Stimulated activated CD4-positive, alpha-beta T cell treated with anti-CD3 and anti-CD28 coated beads, Interleukin-1b, Interleukin-23, amount 100 ng/mL, for 24 hours (primary cell): ENCODE data around the gene PIK3R2.
"Not testable (repeated sequence)": the region's sequence is repeated elsewhere in the genome, so short reads cannot be mapped to it uniquely, and the experiment has no call there.

ENCODE experiments used
- DNase-seq, 4 experiments: peaks; one replicate each; pipeline ENCODE4 v3.0.0-alpha.2; 2020; ENCODE audit warnings: low read depth in 4 of 4, low spot score in 1 of 4

The PIK3R2 gene

DNA sequence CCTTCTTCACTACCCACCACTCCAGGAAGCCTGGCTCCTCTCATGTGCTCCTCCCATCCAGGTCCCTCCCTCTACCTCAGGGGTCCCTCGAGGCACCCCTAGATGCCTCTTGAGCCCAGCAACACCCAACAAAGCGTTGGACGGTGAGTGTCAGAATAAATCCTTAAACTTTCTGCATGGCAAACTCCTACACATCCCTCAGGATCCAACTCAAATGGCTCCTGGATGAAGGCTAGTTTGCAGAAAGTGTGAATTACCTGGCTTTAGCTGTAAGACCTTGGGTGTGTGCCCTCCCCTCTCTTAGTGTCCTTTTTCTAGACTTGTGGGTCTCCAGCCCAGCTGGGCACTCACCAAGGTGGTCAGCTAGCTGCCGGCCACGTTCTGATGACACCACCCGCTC lies 45.4 kb downstream of the PIK3R2 start:
- no peak for DNase-seq

DNA sequence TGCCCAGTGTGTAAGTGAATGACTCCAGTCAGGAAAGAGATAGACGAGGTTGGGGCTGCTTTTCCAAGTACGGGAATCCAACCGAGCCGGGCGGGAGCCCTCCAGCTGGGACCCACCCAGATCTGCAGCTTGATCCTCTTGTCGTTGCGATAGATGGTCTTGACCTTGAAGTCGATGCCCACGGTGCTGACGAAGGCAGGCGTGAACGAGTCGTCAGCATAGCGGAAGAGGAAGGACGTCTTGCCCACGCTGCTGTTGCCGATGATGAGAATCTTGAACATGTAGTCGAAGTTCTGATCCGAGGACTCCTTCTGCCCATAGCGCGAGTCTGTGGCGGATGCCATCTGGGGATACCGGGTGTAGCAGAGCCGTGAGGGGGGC lies 49.4 kb downstream of the PIK3R2 start:
- no peak for DNase-seq

DNA sequence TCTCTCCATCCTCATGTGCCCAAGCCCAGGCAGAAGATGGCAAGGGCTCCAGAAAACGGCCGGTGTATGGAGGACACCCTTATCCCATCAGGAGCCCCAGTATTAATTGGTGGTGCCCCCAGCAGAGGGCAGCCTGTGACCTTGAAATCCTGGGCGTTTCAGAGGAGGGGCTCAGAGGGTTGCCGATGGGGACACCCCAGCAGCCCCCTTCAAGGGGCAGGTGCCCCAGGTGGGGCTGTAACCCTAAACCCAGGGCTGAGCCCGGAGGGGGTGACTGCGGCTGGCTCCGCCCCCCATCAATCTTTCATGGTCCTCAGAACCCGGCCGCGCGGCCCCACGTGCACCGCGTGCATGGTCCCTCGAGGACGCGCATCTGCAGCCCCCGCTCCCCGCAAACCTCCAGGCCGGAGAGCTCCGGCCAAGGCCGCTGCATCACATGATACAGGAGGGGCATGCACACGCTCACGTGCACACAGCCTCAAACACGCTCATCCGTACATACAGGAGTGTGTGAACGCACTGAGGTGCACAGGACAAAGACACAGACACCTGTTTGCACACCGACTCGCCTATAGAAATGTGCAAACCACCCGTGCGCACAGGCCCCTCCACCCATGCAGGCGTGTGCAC lies 49.9 kb downstream of the PIK3R2 start:
- DNase-seq = no peak

DNA sequence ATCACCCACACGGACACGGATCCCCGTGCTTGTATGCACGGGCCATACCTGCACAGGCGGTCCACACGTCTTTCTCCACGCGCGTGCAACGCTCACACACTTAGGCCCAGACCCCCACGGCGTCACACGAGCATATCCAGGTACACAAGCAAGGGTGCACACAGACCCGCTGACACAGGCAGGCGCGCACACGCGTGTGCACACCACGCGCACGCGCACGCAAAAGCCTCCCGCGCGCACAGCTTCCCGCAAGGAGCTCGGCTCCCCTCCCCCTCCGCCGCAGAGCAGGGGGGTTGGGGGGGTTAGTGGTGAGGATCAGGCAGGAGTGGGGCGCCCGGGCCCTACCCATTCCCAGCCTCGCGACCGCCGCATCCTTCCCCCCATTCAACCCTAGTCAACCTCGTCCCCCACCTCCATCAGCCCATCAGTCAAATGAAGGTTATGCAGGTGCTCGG lies 50.5 kb downstream of the PIK3R2 start:
- peak in 1 of 4 experiments; percentile 37 for DNase-seq

DNA sequence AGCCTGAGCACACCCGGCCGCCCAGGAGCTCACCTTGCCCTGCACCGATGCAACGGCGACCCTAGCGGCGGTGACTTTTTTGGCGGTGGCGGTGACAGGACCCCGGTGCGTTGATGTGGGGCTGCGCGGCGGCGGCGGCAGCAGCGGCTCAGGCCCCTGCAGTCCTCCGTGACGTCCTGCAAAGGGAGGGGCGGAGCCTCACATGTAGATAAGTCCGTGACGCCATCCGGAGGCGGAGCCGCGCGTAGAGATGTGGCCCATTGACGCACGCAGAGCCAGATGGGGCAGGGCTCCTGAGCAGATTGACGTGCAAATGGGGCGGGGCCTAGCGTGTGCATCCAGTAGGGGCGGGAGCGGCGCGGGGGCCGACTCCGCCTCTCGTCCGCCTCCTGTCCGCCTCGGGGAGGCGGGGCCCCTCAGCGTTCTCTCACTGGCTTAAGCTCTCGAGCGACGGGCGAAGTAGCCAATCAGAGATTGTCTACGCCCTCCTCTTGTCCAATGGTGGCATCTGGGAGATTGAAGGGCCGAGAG lies 51.0 kb downstream of the PIK3R2 start, which contains the start of gene RAB3A:
Gene RAB3A, minus strand, starts transcription at position 180 of the 531 bp plus-strand sequence. CDS start 1,302 bp downstream, outside the sequence.
- peak; percentile 97 to 100 (median 98) for DNase-seq

DNA sequence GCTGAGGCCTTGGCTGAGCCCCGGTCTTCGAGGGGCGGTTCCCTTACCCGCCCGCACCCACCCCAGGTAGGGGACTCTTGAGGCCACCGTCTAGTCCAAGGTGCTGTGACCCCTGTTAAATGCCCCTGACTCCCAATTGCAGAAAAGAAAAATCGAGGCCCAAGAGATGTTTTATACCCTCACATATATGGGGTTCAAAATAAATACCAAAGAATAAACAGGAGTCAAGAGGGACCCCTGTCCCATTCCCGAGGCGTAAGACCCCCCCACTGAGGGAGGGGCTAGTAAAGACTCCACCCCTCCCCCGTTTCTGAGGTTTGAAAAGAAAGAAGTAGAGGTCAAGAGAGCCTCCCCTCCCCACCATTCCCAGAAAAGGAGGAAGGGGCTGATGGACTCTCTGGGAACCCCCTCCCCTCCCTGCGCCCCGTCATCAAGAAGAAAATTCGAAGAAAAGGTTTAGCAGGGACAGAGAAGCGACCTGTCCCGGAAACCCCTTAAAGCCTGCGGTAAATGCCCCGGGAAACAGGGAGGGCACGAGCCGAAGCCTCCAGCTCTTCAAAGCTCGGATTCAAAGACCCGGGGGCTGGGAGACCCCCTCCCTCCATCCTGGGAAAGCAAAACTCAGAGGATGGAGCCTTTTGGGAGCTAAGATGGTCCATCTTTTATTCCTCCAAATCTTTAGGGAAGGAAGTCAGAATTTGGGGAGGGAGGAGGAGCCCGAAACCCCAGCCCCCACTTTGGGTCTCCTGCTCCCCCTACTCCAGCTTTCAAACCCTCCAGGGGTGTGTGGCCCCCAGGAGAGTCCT lies 51.6 kb downstream of the PIK3R2 start:
- DNase-seq = no peak

DNA sequence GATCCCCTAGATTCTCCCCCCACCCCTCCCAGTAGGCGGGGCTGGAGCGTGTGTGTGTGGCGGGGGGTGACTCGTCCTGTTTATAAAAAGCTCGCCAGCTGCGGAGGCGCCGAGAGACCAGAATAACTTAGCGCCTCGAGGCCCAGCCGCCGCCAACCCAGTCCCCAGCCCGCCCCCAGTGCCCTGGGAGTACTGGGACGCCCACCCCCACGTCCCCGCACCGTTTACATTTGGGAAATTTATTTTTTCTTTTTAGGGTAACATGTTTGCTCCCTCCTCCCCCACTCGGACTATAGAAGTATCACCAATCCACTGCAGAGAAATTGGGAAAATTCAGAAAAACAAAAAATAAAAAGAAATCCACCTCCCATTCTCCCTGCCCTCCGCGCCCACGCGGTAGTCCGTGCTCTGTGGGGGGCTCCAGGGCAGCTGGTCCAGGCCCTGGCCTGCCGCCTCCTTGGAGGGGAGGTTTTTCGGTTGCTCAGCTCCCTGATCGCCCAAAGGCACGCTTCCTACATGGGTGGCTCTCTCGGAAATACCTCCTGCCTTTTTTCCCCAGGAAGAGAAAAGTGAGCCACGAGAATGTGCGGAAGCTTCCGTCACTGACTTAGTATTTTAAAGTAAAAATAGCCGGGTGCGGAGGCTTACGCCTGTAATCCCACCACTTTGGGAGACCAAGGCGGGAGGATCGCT lies 52.4 kb downstream of the PIK3R2 start:
- no peak for DNase-seq

DNA sequence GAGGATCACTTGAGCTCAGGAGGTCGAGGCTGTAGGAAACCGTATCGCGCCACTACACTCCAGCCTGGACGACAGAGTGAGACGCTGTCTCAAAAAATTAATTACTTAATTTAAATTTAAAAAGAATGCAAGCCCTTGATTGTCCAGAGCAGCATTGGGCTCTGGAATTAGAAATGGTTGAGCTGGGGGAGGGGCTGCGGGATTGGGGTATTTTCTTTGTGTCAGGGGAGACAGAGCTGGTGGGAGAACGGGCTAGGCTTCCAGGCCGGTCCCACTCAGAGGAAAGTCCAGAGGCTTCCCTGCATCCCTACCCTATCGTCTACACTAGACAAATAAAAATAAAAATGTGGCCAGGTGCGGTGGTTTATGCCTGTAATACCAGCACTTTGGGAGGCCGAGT lies 53.1 kb downstream of the PIK3R2 start:
- DNase-seq = no peak

DNA sequence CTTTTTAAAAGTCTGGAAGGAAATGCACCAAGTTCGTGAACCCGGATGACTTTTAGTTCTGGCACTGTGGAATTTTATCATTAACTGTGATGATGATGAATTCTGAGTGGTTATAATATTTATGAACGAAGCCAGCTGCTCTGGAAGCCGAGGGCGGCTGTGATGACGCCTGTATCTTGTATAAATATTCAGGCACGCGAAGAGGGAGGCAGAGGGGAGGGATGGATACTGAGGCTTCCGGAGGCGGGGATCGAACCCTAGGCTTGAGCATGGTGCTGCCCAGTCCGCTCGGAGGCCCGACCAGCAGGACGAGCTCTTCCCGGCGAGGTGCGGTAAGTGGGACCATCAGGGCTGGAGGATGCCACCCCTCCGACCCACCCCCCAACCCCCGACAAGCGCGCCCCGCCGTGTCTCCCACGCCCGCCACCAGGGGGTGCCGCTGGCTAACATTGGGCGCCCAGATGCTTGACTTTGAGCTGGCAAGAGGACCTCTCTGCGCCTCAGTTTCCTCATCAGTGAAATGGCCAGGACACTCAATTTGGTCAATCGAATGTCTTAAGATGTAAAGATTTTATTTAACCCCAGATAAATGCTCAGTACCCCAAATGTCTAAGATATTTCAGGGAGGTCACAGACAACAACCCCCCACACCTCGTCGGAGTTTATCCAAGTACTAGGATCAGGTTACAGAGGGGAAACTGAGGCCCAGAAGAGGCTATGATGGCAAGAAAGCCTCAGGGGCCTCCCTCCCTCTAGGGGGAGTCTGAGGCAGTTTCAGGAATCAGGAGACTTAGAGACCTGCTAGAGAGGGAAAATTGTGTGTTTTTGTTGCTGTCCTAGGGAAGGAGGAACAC lies 55.4 kb downstream of the PIK3R2 start:
- no peak for DNase-seq

DNA sequence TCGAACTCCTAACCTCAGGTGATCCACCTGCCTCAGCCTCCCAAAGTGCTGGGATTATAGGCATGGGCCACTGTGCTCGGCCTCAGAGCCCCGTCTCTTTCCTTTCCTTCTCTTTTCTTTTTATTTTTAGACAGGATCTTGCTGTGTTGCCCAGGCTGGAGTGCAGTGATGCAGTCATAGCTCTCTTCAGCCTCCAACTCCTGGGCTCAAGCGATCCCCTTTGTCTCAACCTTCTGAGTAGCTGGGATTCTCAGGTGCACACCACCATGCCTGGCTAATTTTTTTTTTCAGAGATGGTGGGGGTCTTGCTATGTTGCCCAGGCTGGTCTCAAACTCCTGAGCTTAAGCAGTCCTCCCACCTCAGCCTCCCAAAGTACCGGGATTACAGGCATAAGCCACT lies 56.9 kb downstream of the PIK3R2 start:
- DNase-seq = not testable (repeated sequence)

DNA sequence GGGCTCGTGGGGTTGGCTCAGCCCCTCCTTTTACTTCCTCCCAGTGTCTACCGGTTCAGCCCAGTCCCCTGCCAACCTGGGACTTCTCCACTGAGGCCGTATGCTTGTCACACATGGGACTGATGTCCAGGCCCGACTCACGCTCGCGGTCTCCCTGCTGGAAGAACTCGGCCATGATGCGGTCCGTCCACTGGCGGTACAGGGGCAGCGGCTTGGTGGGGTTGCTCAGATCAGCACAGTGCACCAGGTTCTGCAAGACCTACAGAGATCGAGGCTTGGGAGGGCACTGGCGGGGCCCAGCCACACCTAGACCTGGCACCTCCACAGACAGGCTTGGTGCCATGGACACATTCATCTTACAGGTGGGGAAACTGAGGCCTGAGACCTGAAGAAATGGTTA lies 58.7 kb downstream of the PIK3R2 start:
- no peak for DNase-seq

DNA sequence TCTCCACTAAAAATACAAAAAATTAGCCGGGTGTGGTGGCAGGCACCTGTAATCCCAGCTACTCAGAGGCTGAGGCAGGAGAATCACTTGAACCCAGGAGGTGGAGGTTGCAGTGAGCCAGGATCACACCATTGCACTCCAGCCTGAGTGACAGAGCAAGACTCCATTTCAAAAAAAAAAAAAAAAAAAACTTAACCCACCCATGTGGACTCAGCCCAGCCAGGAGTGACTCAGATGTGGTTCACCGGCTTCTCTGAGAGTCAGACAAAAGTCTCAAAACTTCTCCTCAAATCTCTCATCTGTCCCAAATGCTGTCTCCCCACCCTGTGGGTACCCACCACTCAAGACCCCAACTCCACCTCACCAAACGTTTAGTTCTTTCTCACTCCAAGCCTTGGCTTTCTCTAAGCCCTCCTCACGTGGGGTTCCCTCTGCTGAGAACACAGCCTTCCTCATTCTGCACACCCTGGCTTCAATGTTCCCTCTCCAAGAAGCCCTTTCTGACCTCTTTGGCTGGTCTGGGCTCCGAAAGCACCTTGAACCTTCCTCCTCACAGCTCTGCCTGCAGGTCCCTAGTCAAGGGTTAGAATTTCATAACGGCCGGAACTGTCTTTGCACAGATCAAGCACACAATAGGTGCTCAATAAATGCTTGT lies 61.9 kb downstream of the PIK3R2 start:
- DNase-seq = no peak

DNA sequence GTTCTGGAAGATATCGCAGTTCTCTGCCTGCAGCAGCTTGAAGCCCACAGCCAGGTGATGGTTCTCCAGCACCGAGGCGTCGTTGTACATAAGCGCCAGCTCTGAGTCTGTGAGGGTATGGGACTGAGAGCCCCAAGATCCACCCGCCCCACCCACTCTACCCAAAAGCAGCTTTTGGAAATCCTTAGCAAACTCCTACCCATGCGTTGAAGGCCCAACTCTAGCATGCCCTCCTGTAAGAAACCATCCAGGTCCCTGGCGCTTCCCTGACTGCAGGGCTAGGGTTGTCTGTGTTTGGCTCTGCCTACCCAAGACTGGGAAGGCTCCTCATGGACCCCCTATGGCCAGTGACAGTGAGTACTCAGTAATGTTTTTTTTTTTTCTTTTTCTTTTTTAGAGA lies 63.8 kb downstream of the PIK3R2 start:
- DNase-seq = no peak

DNA sequence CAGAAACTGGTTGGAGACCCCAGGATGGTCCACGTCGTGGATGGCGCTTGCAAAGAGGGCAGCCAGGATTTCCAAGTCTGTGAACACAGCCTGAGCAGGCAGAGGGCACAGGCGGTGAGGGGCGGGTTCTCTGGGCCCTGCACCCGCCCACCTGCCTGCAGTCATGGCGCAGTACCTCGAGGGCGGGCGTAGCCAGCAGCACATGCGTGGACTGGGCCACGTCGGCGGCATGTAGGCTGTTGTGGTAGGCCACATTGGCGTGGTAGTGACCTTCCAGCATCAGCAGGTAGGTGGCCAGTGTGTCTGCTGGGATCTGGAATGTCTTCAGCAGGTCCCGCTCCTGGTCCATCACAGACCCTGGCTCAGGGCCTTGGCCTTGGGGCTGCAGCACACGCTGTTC lies 65.2 kb downstream of the PIK3R2 start:
- no peak for DNase-seq

DNA sequence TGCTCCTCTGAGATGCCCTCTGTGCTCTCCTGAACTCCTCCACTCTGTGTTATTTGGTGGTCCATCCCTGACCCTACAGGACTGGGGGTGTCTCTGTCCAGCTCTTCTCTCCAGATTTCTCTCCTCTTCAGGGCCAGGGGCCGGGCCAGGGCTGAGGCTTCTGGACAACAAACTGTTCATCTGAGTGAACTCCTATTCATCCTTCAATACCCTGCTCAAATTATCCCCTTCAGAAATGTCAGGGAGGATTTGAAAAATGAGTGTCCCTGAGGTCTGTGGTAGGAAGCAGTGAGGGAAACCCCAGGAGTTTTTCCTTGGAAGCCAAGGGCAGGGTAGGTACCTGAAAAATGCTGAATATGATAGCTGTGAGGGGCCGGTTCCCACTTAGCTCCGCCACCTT lies 65.6 kb downstream of the PIK3R2 start:
- DNase-seq = no peak
